GM12891 (cell line): ENCODE results near the gene CD300LG.
A peak's percentile ranks its signal among the peaks of the same experiment; 100 is the strongest.

Source experiments
- DNase-seq: peaks from one replicate; pipeline ENCODE4 v3.0.0; 2011; ENCODE audit warnings: low spot score; ENCODE audit not compliant: insufficient read length
- FAIRE-seq: peaks from 2 replicates; lab custom pipeline; 2011; peaks lifted over from hg19 to GRCh38; lab: Jason Lieb, UNC
- PAX5 ChIP-seq: IDR thresholded peaks from 2 replicates; pipeline ENCODE4 v1.6.1; 2011; ENCODE audit warnings: low read length, moderate library complexity, mild to moderate bottlenecking; ENCODE audit not compliant: insufficient read depth, severe bottlenecking
- POLR2A ChIP-seq: IDR thresholded peaks from 2 replicates; pipeline ENCODE4 v1.6.1; 2011; ENCODE audit warnings: low read depth, low read length, control low read depth
- POLR2AphosphoS5 ChIP-seq: IDR thresholded peaks from 2 replicates; pipeline ENCODE4 v1.6.1; 2011; ENCODE audit warnings: low read depth, low read length, control low read depth
- POU2F2 ChIP-seq: IDR thresholded peaks from 2 replicates; pipeline ENCODE4 v1.6.1; 2011; ENCODE audit warnings: low read depth, mild to moderate bottlenecking, control low read depth, low read length, moderate library complexity
- SPI1 ChIP-seq: IDR thresholded peaks from 2 replicates; pipeline ENCODE4 v1.6.1; 2011; ENCODE audit warnings: low read depth, low read length, control low read depth
- TAF1 ChIP-seq: IDR thresholded peaks from 2 replicates; pipeline ENCODE4 v1.6.1; 2011; ENCODE audit warnings: low read depth, low read length, control low read depth

Gene CD300LG

DNA sequence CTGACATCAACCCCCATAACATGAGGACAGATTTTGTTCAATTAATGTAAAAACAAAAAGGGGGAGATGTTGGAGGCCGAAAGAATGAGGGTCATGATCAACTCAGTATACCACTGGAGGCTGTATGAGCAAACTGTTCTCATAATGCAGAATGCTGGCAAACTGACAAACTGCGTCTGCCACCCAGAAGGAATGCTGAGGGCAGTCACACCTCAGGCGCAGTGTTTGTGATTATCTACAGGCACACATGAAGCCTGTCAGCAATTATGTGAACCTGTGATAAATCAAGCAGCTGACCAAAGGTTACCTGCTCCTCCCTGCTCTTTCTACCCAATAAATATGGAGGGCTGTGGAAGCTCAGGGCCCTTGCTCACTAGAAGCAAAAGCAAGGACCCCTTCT, 27.3 kb downstream of the CD300LG start:
- no peak for DNase-seq
- no peak for FAIRE-seq
- TF ChIP-seq POLR2A = no peak
- no peak for TF ChIP-seq POU2F2
- no peak for TF ChIP-seq PAX5

DNA sequence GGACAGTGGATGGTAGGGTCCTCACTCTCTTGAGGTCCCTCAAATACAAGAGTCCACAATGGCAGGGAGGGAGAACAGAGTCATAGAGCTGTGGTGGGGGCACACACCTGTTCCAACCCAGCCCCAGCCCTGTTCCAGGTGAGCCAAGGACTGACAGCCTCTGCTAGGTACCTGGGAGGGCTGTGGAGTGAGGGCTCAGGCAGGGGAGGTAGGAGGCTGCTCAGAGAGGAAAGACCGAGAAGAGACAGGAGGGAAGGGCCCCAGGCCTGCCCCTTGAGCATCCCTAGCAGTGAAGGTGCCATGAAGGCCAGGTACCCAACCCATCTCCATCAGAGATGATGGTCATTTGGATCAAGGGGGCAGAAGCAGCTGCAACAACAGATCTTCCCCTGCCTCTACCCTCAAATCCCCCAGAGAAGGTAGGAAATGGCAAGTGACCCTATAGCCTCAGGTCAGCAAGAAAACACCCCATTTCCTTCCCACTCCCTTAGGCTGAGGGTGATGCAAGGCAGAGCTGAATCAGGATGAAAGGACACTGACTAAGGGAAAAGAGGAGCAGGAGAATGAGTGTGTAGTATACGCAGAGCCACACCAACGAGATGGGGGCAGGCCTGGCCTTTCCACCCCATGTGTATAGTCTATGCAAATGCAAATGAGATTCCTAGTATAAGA, 28.6 kb downstream of the CD300LG start:
- DNase-seq (no peak), FAIRE-seq (no peak)
- TF ChIP-seq POU2F2 (no peak), POLR2A (peak; percentile 17; the same call in 1 of the 2 replicates), POLR2AphosphoS5 (no peak), SPI1 (no peak)

- no peak for DNase-seq
- no peak for TF ChIP-seq POLR2AphosphoS5
- no peak for TF ChIP-seq PAX5
- no peak for TF ChIP-seq TAF1
- no peak for TF ChIP-seq POU2F2
- TF ChIP-seq POLR2A = no peak
- TF ChIP-seq SPI1 = no peak
- no peak for FAIRE-seq
These were observed 30.1 kb downstream of the CD300LG start for GRCh38 chr17:43877031-43877430.

DNA sequence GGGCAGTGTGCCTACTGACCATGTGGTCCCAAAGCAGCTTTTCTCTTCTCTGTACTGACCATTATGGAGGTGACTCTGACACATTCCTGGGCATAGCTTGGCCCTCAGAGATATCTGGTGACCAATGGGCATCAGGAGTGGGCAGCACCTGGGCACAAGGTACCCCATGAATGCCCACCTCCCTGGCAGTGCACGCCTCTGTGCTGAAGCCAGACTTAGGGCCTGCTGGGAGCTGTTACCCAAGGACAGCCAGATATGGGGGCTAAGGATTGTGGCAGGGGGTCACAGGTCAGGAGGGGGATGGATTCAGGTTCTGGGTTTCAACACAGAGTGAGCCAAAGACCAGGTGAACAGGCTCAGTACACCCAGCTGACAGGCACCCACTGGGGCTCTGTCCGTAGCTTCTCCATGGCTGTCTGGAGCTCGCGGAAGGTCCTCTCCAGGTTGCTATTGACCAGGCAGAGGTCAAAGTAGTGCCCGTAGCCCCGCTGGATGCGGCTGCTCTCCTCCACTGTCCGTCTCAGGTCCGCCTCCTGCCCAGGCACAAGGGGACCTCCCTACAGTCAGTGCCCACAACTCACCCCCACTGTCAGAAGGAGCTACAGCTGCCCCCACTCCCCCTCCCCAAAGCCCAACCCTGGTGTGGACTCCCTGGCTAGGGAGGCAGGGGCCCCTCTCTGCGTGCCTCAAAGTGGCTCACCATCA, 30.6 kb downstream of the CD300LG start:
- DNase-seq = no peak
- no peak for FAIRE-seq
- TF ChIP-seq TAF1 (no peak), SPI1 (no peak), PAX5 (no peak), POU2F2 (no peak), POLR2AphosphoS5 (no peak), POLR2A (no peak)

DNA sequence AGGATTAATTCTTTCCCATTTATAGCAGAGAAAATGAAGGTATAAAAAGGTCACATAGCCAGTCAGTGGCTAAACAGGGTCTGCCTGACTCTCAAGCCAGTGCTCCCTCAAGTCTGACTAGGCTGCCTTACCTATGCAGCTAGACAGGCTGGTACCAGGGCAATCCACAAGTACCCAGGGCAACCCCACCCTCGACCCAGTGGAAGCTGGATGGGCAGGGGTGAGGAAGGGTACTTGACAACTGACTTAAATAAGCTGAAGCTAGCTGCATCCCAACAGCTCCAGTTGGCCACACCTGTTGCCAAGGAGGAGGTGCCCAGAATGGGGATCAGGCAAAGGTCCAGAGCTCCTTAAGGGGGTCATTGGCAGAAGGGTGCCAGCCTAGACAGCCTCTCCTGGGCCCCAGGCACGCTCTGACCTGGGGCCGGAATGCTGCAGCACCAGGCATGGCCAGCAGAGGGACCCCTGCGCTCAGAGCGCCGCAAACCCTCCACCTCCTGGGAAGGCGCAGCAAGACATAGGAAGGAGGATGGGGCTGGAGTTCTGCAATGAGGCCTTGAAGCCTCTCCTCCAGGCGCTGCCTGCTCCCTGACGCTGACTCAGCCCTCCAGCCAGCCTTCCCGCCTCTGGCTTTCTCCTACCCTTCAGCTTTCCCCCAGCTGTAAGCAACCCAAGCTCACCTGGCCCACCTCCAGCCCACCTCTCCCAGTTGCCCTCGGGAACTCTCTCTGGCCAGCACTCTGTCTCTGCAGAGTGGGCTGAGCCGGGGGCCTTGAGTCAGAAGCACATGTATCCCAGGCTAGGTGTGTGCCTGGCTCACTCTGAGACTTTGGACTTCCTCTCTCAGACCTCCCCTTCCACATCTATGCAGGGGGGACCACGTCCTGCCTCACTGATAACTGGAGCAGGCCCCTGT, 31.5 kb downstream of the CD300LG start:
- TF ChIP-seq TAF1 = no peak
- no peak for TF ChIP-seq PAX5
- DNase-seq (peak; percentile 80), FAIRE-seq (peak; percentile 91)

GRCh38 chr17:43879723-43880419, 32.9 kb downstream of the CD300LG start:
- no peak for TF ChIP-seq TAF1
- TF ChIP-seq POU2F2 = no peak
- no peak for TF ChIP-seq PAX5
- no peak for TF ChIP-seq POLR2A
- no peak for TF ChIP-seq POLR2AphosphoS5
- no peak for TF ChIP-seq SPI1
- no peak for FAIRE-seq
- no peak for DNase-seq

DNA sequence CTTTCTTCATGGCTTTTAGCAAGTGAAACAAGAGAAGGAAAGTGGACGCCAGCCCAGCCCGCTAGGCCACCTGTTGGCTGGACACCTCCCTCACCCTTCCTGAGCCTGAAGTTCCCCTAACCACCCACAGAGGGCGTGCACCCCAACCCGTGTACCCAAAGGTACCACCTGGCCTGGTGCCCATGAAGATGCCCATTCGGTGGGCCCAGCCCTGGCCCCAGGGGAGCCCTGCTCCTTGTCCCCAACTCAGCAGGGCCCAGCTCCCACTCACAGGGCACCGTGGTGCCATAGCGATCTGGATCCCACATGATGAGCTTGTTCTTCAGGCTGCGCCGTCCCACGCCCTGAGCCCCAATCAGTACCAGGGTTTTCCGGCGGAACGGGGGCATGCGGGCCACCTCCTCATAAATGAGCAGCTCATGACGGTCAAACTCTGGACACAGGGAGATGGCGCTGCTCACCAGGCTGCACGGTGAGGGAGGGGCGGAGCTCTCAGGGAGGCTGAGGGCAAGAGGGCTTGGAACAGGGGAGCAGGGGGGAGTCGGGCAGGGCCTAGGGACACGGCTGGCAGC, 33.5 kb downstream of the CD300LG start:
- TF ChIP-seq SPI1 (no peak), POLR2AphosphoS5 (no peak), POU2F2 (no peak), POLR2A (no peak), PAX5 (no peak), TAF1 (no peak)
- FAIRE-seq = peak; percentile 47
- DNase-seq = peak; percentile 65

DNA sequence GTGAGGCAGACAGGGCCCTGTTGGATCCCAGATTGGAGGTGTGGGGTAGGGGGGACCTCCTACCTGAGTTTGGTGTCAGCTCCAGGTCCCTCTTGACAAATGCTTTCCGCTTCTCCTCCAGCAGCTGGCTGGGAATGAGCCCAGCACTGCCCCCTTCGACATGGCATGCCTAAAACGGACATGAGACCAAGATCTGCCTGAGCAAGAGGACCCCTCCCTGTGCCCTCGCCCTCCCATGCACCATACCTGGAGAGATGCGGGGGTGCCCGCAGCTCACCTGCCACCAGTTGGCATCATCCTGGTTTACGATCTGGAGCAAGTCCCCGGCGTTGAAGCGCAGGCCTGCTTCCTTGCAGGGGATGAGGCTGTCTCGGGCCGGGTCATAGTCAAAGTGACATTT, 34.2 kb downstream of the CD300LG start:
- no peak for FAIRE-seq
- TF ChIP-seq POU2F2 = no peak
- no peak for TF ChIP-seq TAF1
- TF ChIP-seq POLR2AphosphoS5 = no peak
- no peak for TF ChIP-seq PAX5
- TF ChIP-seq POLR2A = no peak
- DNase-seq = no peak

- DNase-seq (no peak), FAIRE-seq (no peak)
- no peak for TF ChIP-seq POLR2A
- no peak for TF ChIP-seq PAX5
- no peak for TF ChIP-seq SPI1
- TF ChIP-seq TAF1 = no peak
- TF ChIP-seq POU2F2 = no peak
- no peak for TF ChIP-seq POLR2AphosphoS5
These were observed 35.0 kb downstream of the CD300LG start for GRCh38 chr17:43881758-43882505.
